ENCODE measurements around the gene ATP11B. TPM values are rescaled to one million over a fixed set of nuclear protein-coding genes. Genes with fewer than 3 reads are reported as not detected.
"Not testable (repeated sequence)": the region's sequence is repeated elsewhere in the genome, so short reads cannot be mapped to it uniquely, and the experiment has no call there.

Gene ATP11B
- total RNA-seq, 1 donor from 2014 or later: 104 TPM

DNA sequence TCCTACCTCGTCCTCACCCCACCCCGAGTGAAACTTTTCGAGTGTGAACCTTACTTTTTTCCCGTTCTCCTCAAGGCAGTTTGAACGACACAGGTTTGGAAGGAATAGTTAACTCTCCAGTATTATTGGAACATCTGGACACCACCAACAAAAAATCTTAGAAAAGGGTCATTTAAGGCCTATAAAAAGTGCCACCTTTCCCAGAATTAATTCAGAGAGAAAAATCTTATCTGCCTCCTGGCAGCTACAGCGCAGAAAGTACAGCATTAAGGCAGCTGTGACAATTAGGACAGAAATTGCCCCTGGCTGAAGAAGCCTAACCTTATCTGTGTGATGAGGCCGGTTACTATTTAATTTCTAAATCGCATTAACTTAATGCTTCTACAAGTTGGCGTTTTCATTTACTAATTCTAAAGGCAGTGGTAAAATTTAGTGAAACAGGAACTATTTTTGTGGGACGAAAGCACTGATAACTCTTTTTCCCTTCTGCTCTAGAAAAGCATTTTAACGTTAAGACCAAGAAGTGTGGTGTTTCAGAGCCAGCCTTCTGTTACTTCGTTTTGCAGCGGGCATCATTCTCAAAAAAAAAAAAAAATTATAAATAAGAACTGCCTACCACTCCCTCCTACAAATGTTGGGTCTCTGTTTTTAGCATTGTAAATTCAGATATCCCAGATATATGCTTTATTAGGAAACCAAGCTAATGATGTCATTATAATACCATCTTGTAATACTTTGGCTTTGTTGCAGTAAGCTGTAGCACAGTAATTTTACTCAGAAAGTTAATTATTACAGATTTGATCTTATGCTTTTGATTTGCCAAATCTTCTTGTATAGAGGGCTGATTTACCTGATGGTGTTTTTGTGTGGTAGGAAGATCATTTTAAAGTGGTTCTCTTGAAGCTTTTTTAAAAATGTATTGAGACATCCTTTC is 1.4 kb downstream of the ATP11B start:
- intact Hi-C loops (cut with micrococcal nuclease): loop anchor here (1.0 to 10.0 kb wide), 6 partner anchors 42 to 1453 kb away; partner anchors contain the start of genes ALG3, EEF1AKMT4, KLHL6 and MCCC1

DNA sequence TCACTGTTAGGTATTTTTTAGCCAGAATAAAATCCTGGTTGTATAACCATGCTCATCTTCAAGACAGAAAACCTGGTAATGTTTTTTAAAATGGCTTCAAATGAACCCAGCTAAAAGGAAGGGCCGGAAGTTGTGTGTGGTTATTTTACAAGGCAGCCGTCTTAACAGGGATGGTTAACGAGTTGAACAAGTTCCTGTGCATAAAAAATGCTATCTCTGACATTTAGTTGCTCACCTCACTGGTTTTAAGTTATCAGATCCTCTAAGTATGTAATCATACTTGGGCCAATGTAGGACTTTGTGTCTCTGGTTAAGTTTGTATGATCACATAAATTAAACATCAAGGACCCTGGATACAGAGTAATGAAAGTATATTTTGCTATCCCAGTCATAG is 2.1 kb downstream of the ATP11B start:
- intact Hi-C loops (cut with micrococcal nuclease): loop anchor here (1.0 to 10.0 kb wide), 4 partner anchors 41 to 759 kb away; partner anchors contain the start of genes KLHL6 and MCCC1

DNA sequence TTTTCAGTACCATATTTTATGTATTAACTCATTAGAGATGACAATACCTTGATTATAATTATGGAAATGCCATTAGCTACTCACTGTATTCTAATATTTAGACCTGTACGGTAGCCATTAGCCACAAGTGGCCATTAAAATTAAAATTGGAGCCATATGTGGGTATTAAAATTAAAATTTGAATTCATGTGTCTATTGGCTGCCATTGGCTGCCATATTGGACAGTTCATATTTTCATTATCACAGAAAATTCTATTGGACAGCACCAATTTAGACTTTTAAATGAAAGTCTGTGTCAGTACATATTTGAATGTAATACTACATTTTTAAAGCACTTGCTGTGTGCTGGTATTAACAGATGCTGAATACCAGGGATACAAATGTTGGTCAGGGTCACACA is 3.0 kb downstream of the ATP11B start:
- intact Hi-C loops (cut with micrococcal nuclease): loop anchor here (5.0 to 10.0 kb wide), 2 partner anchors 116 to 758 kb away; partner anchors contain the start of gene KLHL6

DNA sequence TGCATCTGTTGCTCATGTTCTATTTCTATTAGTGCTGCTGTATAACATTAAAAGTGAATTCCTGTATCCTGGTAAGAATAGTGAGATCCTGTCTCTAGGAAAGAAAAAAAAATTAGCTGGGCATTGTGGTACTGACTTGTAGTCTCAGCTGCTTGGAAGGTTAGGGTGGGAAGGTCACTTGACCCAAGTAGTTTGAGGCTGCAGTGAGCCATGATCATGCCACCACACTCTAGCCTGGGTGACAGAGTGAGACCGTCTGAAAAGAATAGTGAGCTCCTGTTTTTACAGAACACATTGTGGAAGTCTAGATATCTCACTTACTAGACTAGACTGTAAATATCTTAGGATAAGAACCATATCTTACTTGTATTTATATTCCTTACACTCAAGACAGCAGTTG is 4.6 kb downstream of the ATP11B start:
- intact Hi-C loops (cut with micrococcal nuclease): loop anchor here (5.0 to 10.0 kb wide), 2 partner anchors 114 to 757 kb away; partner anchors contain the start of gene KLHL6

DNA sequence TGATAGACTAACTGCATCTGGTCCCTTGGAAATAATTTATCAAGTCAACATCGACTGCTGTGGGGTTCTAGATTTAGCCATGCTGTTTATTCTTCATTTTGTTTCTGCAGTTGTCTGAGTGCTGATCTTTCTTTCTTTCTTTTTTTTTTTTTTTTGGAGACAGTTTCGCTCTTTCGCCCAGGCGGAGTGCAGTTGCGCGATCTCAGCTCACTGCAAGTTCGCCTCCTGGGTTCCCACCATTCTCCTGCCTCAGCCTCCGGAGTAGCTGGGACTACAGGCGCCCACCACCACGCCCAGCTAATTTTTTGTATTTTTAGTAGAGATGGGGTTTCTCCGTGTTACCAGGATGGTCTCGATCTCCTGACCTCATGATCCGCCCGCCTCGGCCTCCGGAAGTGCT is 5.8 kb downstream of the ATP11B start:
- intact Hi-C loops (cut with micrococcal nuclease): loop anchor here (5.0 to 10.0 kb wide), 2 partner anchors 113 to 756 kb away; partner anchors contain the start of gene KLHL6

DNA sequence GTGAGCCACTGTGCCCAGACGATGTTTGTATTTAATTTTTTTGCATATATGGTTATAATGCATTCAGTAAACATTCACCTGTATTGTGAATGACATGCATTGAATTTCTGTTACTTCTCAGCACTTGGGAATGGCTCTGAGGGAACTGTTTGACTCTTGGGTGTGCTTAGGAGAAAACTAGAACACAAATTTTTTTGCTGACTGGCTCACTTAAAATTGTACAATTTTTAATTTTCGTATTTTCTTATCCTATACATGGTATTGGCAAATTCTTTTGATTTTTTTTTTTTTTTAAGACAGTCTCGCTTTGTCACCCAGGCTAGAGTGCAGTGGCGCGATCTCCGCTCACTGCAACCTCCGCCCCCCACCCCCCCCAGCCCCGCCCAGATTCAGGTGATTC is 7.2 kb downstream of the ATP11B start:
- intact Hi-C loops (cut with micrococcal nuclease): no loop called here

DNA sequence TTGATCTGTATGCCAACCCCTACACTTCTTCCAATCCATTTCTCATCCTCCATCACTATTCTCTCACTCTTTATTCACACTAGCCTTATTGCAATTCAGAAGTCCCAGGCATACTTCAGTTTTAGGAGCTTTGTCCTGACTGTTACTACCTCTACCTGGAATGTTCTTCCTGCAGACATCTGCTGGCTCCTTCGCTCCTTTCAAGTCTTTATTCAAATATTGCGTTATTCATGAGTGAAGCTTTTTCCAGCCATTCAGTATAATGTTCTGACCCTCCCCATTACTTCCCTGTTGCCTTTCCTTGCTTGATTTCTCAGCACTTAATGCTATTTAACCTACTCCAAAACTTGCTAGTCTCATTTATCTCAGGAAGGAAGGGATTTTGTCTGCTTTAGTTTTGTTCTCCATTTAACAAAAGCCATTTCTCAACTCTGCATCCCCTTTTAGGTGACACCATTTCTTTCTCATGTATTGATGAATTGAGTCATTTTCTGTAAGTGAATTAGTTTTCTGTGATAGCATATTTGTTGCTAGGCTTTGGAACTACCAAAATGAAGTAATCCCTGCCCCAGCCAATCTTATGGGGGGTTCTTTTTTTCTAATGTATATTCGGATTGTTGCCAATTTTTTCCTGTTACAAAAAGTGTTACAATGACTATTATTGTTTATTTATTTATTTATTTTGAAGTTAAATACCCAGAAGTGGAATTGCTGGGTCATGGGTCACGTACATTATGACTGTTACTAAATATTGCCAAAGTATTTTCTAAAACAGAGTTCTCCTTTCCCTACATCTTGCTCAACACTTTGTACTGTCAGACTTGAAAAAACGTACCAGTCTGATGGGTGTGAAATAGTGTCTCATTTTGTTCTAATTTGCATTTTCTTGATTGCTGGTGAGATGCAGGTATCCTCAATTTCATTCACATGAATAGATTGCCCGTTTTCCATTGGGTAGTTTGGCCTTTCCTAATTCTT is 9.4 kb downstream of the ATP11B start:
- intact Hi-C loops (cut with micrococcal nuclease): no loop called here

DNA sequence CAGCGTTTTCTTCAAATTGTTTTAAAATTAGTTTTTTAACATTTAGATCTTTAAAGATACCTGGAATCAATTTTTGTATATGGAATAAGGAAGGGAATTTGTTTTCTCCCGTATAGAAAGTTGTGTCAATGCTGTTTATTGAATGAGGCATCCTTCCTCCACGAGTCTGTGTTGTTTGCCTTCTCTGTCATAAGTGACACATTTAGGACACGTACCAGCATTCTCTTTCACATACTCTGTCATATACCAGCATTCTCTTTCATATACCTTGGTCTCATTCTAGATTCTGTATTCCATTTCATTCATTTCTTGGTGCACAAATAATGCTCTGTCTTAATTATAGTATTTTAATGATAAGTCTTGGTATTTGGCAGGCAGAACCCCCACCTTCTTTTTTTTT is 10.3 kb downstream of the ATP11B start:
- intact Hi-C loops (cut with micrococcal nuclease): no loop called here

DNA sequence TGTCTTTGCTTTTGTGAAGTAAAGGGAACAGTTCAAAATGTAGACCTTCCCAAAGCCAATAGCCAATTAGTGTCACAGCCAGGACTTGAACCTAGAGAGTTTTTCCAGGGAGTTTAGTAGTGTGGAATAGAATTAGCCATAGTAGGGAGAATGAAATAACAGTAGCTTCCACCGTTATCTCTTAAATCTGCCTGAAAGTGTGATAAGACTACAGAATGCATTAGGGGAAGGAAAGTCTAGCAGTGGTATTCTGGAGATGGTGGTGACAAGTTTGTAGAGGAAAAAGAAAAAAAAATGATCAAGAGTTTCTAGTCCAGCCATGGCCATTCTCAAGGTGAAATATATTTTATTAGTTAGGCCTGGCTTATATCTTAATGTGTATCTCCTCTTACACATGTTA is 13.8 kb downstream of the ATP11B start:
- intact Hi-C loops (cut with micrococcal nuclease): no loop called here

DNA sequence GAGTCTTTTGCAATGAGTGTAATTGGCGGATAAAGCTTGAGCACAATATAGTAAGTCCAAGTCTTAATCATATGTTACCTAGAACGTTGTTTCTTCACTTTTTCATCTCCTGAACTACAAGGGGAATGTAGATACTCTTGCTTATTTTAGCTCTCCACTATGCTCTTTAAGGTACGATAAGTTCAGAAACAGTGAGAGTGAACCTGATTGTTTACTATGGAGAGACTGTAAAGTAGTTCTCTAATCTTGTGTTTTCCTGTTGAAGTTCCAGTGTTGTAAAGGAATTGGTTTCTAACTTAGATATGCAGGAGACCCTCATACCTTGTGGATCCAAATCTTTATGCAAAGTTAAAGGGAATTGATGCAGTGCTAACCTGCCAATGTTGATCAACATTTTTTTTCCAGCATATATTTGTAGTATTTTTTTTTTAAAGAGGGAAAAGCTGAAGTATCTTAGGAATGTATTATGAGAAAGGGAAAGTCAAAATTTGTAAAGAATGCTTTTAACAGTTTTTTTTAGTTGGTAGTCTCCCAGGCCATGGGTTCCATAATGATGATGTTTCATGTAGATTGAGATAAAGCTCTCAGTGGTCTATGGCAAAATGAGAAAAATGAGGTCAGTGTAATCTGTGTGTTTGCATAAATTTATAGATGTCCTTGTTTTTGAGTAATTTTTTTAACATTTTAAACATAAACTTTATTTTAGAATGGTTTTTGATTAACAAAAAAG is 14.9 kb downstream of the ATP11B start:
- intact Hi-C loops (cut with micrococcal nuclease): no loop called here

DNA sequence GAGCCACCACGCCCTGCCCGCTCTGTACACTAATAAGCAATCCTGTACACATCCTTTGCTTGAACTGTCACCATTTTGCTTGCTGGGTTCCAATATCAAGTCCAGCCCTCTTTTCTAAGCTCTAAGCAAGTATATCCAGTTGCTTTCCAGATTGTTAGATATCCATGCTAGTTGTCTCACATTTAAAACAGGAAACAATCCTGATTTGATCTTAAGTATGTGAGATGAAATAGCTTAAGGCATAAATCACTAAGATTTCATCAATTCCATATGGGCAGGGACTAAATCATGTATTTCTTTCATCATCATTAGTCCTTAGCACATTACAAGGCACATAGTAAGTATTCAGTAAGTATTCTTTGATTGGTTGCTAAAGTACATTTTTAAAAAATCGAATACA is 16.2 kb downstream of the ATP11B start:
- intact Hi-C loops (cut with micrococcal nuclease): no loop called here

DNA sequence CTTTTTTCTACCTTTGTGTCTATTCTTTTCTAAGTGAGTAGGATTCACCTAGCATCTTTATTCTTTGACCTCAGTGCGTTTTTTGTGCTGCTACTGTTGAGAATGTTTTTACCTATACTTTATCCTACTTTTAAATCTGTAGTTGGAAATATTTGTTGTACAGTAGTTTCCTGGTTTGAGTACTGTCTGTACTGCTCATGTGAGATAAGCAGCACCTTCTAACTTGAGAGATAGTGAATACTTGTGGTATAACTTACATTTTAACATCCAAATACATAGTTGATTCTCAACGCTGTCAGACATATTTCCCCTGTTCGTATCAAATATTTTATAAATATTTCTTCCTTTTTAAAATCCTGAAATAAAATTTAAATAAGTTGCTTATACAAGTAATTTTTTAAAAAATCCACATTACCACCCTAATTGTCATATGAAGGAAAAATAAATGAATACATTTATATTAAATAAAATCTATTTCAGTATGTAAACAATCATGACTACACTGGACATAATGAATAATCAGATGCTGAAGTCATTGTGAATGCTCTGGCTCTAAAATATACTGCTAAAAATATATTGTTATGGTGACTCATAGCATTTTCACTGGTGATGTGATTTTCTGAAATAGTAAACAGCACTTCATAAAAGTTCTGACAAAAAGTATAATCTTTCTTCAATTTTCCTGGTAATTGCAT is 17.4 kb downstream of the ATP11B start:
- intact Hi-C loops (cut with micrococcal nuclease): no loop called here

DNA sequence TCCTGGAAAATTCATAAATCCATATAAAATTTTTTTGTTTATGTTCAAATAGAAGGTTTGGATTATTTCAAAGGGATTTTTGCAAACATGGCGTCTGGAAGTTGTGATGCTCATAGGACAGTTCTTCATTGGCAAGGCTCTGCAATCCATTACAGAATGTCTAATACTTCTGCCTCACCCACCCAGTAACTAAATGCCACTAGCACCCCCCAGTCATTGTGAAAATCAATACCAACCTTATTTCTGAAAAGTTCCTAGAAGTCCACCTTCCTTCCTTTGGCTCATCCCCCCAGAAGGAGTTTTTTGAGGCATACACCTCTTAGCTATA is 17.9 kb downstream of the ATP11B start:
- intact Hi-C loops (cut with micrococcal nuclease): no loop called here

DNA sequence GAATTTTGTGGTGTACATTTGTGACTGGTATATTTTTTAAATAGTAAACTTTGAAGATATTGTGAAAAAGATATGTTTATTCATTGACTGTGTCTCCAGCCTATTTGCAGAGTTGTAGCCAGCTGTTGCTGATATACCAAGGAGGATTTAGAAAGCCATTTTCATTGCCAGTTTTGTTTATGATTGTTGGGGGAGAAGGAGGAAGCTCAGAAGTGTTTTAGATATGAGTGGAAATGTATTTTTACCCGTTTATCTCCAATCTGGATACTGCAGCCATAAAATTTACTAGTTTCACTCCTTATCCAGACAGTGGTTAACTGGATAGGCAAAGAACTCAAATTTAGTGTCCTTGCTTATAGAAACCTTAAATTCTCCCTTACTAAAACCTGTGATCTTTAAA is 18.8 kb downstream of the ATP11B start:
- intact Hi-C loops (cut with micrococcal nuclease): no loop called here

DNA sequence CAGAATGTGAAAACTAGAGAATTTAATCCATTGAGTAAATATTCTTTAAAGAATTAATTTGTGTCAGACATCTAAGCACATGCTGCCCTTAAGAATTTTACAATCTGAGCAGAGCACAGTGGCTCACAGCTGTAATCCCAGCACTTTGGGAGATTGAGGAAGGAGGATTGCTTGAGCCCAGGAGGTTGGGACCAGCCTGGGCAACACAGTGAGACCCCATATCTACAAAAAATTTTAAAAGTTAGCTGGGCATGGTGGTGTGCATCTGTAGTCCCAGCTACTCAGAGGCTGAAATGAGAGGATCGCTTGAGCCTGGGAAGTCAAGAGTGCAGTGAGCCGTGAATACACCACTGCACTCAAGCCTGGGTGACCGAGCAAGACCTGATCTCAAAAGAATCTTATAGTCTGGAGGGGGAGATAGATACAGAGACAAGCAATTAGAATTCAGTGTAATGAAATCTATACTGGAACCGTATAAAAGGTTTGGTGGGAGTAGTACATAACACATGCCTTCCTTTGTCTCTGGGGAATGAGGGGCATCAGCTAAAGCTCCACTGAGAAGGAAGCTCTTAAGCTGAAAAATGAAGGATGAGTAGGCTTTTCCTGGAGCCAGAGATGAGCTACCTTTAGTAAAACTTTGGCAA is 21.2 kb downstream of the ATP11B start:
- intact Hi-C loops (cut with micrococcal nuclease): no loop called here

DNA sequence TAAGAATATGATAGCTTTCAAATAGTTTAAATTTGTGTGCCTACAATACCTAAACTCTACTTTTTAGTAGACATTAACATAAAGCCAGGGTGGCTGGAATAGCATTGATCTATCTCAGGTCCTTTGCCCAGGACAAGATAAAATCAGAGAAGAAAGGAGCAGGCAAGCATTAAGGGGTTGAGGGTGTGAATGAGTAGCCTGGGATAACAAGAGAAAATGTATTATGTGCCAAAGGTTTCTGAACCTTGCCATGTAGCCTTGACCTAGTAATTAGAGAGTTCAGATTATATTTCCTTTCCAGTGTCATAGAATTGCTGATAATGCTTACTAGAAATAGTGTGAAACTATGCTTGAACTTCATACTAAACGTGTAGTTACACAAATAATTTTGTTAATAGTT is 22.9 kb downstream of the ATP11B start:
- intact Hi-C loops (cut with micrococcal nuclease): no loop called here

DNA sequence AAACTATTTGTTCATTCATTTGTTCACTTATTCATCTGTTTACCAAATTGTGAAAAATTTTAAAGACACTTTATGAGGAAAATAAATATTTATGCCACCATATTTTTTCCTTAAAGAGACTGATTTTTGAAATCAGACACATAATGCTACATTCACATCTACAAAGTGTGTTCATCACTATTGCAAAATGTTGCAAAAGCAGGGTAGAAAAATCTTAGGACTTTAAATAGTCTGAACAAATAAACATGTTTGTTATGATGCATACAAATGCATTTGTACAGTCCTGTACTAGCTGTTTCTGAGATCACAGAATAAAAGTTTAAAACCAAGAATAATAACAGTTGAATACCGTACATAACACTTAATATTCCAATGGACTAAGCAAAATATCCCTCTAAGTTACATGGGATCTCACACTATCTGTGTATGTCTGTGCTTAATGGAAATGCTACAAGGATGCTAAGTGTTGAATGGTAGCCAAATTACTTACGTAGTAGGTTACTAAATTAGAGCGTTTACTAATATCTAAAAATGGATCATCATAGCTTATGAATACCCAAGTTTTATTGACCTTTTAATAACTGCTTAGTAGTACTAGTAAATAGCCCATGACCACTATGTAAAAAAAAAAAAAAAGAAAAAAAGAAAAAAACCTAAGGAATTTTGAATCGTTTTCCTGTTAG is 25.1 kb downstream of the ATP11B start:
- intact Hi-C loops (cut with micrococcal nuclease): no loop called here

DNA sequence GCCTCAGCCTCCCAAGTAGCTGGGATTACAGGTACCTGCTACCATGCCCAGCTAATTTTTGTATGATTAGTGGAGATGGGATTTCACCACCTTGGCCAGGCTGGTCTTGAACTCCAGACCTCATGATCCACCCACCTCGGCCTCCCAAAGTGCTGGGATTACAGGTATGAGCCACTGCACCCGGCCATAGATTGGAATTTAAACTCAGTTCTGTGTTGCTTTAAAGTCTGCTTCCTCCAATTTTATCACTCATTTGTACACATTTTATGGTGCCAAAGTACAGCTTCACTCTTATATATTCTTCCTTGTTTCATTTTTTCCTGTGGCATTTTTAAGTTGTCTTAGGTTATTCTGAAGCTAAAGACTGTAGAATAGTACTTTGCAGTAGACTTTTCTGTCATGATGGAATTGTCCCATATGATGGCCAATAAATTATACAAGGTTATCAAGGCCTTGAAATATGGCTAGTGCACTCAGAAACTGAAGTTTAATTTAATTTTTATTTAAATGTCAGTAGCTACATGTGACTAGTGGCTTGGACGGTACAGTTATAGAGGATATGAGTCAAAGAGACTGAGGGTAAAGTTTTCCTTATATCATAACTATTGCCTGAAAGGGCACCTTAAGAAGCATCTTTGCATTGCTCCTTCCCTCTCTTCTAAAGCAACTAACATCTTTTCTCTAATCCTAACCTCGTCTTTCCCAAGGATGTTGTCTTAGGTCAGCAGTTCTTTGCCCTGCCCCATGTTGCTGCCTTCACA is 28.1 kb downstream of the ATP11B start:
- intact Hi-C loops (cut with micrococcal nuclease): no loop called here

DNA sequence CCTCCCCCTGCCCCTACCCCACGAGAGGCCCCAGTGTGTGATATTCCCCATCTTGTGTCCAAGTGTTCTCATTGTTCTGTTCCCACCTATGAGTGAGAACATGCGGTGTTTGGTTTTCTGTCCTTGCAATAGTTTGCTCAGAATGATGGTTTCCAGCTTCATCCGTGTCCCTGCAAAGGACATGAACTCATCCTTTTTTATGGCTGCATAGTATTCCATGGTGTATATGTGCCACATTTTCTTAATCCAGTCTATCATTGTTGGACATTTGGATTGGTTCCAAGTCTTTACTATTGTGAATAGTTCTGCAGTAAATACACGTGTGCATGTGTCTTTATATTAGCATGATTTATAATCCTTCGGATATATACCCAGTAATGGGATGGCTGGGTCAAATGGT is 29.0 kb downstream of the ATP11B start:
- intact Hi-C loops (cut with micrococcal nuclease): not testable (repeated sequence)

All from T-helper 2 cell treated with Interferon-gamma antibody and Interleukin-4, amounts not matched to agents 100 ng/mL and 5 ng/mL, for 36 hours (primary cell).